DMS114 treated with DMSO at 0.1 percent for 48 hours (cell line): Measurements from ENCODE around the gene AGRP.
"Not testable (repeated sequence)": the region's sequence is repeated elsewhere in the genome, so short reads cannot be mapped to it uniquely, and the experiment has no call there.

Source experiments
- DNase-seq: peaks from one replicate; lab custom pipeline; 2025; ENCODE audit not compliant: unreplicated experiment; lab: John Stamatoyannopoulos, UW

The AGRP gene, protein sequence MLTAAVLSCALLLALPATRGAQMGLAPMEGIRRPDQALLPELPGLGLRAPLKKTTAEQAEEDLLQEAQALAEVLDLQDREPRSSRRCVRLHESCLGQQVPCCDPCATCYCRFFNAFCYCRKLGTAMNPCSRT

GRCh38 chr16:67483150-67483549, at the start of gene AGRP:
Gene AGRP, minus strand, starts transcription at chr16:67483547. Its CDS starts 149 bp downstream, at chr16:67483398.
- no peak for DNase-seq

DNA sequence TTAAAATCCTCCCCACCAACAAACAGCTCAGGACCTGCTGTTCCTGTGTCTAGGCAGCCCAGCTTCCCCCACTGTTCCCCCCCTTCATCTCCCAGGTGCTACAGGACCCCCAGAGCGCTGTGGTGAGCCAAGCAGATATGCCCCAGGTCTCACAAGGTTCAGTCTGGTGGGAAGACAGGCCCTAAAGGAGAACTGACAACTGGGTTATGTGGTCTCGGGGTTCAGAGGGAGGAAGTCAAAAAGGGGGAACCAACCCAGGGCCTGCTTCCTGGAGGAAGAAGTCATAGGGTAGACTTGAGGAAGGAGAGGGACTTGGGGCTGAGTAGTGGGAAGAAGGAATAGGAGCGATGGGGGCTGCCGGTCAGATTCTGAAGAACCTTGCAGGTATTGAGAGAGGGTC, 47.9 kb upstream of the AGRP start:
- DNase-seq = no peak

- DNase-seq = peak; percentile 39
Observed at GRCh38 chr16:67530013-67530939, 46.9 kb upstream of the AGRP start.

DNA sequence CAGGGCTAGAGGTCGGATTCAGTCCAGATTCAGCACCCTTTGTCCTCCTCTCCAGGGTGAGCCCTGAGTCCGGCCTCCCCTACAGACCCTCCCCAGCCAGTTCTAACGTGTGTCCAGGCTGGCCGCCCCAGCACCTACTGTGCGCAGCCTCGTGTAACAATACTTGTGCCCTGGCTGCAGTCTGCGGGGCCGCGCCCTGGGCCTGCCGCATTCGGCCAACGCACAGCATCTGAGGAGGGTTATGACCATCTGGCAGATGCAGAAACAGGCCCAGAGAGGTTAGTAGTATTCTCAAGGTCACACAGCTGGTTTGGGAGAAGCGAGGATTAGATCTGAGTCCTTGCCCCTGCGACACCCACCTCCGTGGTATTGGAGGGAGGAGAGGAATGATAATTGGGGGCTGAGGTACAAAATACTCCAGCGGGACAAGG, 46.2 kb upstream of the AGRP start:
- no peak for DNase-seq

DNA sequence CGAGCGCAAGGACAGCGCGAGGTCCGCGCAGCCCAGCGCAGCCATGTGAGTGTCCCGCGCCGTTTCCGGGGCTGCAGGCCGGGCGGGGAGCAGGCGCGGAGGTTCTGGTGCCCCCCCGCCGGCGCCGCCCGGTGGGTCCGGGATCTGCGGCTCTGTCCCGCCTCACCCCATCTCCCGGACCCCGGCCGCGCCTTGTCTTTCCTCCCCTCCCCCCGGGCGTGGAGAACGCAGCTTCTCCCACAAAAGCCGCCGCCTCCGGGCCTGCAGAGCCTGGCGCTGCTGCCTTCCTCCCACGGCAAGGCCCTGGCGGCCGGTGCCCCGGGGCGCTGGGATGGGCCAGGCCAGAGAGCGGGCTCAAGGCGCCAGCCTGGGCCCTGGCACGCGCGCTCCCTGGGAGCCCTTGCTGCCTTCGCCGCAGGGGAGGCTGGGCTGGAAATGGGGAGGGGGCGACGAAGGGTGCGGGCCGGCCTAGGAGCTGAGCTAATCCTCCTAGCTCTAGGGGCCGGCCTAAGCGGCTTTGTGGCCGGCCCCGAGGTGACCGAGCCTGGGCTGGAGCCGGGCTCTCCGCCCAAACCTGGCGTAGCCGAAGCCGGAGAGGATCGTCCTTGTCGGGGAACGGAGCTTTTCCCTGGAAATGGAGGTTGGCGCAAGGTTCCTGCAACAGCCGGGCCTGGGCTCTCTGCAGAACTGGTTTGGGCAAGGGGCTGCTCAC, 45.7 kb upstream of the AGRP start:
- DNase-seq = no peak

GRCh38 chr16:67528222-67528869, 45.0 kb upstream of the AGRP start, which contains the start of gene RIPOR1:
Gene RIPOR1, plus strand, starts transcription at chr16:67528829. Its CDS starts 9,618 bp downstream, at chr16:67538447.
- DNase-seq = no peak

DNA sequence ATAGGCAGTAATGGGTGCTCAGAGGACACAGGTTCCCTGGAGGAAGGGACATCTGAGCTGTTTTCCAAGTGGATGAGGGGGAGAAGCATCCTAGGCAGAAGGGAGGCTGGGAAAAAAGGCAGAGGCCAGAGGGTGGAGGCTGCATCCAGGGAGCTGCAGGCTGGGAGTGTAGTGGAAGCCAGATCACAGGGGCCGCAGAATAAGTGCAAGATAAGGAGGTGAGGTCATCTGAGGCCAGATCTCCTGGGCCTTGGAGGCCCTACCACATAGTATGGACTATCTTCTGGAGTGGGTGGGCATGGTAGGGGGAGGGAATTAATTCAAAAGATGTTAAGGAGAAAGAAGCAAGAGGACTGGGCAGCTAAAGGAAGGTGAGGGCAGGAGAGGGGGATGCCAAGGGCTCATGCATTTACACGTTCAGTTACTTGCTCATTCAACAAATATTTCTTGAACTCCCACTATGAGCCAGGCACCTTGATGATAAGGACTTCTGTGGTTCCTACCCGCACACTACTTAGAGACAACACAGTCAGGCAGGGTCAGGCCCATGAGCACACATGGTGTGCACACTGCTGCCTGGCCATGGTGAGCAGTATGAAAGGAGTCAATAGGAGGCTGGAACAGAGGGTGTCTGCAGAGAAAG, 42.9 kb upstream of the AGRP start:
- DNase-seq = no peak

DNA sequence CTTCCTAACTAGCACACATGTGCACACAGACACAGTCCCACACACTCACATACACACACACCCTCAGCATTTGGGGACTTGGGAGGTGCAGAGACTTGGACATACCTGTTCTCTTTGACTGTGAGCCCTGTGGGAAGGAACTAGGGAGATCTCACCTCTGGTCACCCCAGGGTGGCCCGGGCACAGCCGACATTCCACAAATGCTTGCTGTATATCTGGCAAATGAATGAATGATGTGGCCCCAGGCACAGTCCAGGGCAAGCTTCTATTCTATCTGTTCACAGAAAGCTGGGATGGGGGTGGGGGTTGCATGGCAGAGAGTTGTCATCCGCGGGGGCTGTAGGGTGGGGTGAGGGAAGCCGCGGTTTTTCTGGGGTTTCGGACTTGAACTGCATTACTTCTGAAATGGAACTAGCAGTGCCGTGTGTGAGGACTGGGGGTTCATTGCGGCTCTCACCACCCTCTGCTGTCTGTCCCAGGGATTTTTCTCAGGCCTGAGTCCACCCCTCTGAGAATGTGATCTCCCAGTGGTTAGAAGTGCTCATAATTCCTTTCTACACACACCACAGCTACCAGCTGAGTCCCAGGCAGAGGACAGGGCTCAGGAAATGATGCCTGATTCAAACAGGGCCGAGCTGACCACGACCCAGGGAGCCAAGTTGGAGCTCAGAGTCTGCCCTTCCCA, 42.0 kb upstream of the AGRP start:
- no peak for DNase-seq

DNA sequence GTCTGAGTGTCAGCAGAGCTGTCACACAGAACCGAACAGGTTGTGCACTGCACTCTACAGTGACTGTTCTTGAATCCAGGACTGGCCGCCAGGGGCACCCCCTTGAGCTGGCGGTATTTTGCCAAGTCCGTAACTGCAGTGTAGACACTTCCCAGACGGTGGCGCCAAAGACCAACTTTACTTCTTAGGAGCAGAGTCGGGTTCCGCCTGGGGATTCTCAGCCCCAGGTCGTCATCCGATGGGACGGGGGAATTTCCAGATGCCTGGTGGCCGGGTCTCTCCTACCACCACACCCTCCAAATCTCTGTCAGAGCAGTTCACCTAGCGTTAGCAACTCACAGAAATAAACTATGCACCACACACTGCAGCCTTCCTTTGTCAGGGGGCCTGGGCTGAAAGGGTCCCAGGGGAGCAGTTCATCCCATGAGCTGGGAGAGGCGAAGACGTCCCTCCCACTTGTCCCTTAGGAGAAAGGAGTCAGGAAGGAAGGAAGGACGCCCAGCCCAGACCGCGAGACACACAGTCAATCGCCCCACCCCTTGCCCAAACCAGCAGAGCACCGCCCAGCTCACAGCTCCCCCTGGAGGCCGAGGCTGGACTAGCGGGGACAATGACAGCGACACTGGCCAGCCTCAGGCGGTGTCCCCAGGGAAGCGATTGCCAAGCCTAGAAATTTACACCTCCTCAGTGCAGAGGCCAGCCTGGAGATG, 37.9 kb upstream of the AGRP start:
- peak; percentile 87 for DNase-seq

GRCh38 chr16:67519242-67519641, 35.9 kb upstream of the AGRP start:
- DNase-seq = no peak

DNA sequence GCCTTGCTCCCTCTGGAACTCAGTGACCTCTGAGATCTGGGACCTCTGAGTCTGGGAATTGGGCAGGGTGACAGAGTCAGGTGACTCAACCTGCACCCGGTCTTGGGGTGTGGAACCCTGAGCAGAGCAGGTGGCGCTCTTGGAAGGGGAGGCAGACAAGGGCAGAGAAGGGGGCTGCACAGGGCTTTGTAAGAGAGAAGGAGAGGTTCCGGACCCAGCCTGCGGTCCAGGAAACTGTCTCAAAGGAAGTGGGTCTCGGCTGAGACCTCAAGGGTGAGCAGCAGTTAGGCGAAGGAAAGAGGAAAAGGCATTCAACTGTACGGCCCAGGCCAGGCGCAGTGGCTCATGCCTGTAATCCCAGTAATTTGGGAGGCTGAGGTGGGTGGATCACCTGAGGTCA, 35.3 kb upstream of the AGRP start:
- no peak for DNase-seq

DNA sequence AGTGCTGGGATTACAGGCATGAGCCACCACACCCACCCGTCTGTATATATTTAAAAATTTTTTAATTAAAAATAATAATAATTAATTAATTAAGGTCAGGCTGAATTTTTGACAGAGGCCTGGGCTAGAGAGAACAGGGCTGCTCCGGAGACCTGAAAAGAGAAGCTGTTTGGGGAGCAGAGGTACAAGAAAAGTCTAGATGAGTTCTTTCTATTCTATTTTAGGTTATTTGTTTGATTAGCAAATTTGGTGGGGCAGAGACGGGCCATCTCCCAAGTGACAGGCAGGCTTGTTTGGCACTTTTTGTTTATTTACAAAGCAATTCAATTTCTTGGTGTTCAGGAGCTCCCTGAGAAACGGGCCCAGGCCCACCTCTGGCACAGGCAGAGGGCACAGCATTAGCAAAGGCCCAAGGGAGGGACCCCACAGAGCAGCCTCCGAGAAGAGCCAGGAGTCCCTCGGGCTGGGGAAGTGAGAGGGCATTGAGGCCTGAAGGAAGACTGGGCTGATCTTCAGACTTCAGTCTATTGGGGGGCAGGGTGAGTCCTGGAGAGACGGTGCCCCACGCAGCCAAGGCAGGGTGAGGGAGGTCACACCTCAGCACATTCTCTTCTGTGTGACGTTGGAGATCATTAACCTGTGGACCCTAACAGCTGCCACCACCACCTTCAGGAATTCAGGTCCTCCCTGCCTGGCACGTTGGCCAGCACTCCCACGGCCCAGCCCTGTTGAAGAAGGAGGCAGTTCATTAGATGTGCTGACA, 34.5 kb upstream of the AGRP start:
- DNase-seq = no peak

DNA sequence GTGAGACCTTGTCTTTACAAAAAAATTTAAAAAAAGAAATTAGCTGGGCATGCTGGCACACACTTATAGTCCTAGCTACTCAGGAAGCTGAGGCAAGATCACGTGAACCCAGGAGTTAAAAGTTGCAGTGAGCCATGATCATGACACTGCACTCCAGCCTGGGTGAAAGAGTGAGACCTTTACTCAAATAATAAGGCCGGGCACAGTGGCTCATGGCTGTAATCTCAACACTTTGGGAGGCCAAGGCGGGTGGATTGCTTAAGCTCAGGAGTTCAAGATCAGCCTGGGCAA, 33.8 kb upstream of the AGRP start:
- no peak for DNase-seq

DNA sequence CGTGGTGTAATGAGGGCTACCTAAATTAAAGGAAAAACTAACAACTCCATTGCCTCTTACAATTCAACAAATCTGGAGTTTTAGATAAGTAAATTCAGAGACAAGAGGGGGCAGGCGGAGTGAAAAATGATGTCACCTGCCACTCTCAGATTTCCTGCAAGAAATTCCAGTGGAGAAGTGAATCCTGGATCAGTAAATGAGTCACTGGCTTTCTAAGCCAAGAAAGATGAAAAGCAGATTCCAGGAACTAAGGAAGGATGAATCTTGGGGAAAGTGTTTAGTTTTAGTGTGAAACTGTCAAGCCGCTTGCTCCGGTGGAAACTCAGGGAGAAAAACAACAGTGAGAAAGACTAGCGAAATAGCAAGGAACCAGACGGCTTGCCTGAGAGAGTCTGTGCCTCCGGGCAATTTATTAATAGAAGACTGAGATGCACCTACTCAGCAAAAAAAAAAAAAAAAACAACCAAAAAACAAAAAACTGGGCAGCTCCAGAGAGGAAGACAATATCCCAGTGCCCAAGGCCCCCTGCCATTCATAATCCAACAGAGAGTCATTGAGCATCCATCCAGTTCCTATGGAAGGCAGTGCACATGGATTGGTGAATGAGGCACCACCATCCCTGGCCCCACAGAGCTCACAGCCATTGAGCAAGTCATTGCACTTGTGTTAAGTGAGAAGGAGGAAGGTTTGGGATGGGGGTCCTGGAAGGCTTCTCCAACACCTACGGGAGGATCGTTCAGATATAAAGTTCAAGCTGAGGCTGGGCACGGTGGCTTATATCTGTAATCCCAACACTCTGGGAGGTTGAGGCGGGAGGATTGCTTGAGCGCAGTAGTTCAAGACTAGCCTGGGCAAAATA, 33.2 kb upstream of the AGRP start:
- DNase-seq = no peak

DNA sequence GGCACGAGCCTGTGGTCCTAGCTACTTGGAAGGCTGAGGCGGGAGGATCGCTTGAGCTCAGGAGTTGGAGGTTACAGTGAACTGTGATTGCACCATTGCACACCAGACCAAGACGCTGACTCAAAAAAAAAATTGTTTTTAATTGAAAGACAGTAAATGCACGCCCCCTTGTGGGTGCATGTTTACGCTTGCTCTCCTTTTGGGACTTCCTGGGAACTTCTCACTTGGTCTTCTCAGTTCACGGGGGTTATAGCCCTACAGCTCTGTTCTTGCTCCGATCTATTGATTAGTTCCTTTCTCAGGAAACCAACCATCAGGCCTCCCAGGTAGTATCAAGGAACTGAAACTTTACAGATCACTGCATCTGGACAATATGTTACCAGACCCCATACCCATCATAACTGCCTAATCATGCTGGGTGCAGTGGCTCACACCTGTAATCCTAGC, 31.1 kb upstream of the AGRP start:
- DNase-seq = peak; percentile 69

DNA sequence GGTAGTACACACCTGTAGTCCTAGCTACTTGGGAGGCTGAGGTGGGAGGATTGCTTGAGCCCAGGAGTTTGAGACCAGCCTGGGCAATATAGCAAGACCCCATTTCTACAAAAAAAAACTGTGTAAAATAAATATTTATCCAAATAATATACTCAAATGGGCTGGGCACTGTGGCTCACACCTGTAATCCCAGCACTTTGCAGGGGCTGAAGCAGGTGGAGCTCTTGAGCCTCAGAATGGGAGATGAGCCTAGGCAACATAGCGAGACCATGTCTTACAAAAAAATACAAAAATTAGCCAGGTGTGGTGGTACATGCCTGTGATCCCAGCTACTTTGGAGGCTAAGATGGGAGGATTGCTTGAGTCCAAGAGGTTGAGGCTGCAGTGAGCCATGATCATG, 30.5 kb upstream of the AGRP start:
- not testable (repeated sequence) for DNase-seq

DNA sequence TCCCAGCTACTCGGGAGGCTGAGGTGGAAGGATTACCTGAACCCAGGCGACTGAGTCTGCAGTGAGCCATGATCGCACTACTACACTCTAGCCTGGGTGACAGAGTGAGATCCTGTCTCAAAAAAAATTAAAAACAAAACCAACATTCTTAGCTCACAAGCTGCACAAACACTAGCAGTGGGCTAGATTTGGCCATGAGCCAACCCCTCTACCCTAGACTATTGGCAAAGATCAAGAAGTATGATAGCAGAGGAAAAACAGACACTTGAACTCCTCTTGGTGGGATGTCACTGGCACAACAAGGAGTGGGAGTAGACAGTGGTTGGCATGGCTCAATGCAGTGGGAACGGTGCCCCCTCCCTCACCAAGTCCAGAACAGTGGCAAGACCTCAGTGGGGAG, 25.7 kb upstream of the AGRP start:
- no peak for DNase-seq

GRCh38 chr16:67506468-67506867, 23.1 kb upstream of the AGRP start:
- DNase-seq = no peak
